CD1c-positive myeloid dendritic cell (primary cell): ENCODE measurements around the gene PARVA.

Experiments
- DNase-seq: peaks from one replicate; pipeline ENCODE4 v3.0.0-alpha.2; 2016; ENCODE audit errors: extremely low spot score

Gene PARVA

GRCh38 chr11:12556155-12556554 is 178.8 kb downstream of the PARVA start:
- DNase-seq = no peak

- no peak for DNase-seq
These were observed 179.5 kb downstream of the PARVA start for GRCh38 chr11:12556788-12557384.

GRCh38 chr11:12559011-12559410 is 181.6 kb downstream of the PARVA start:
- DNase-seq = no peak

- no peak for DNase-seq
These were observed 183.0 kb downstream of the PARVA start for GRCh38 chr11:12560362-12560761.

GRCh38 chr11:12560861-12561260 is 183.5 kb downstream of the PARVA start:
- no peak for DNase-seq

GRCh38 chr11:12564012-12564411 is 186.6 kb downstream of the PARVA start:
- DNase-seq = no peak

GRCh38 chr11:12565406-12565805 is 188.0 kb downstream of the PARVA start:
- no peak for DNase-seq

- DNase-seq = no peak
These were observed 190.5 kb downstream of the PARVA start for GRCh38 chr11:12567746-12568460.

- no peak for DNase-seq
These were observed 192.4 kb downstream of the PARVA start for GRCh38 chr11:12569499-12570425.

- DNase-seq = no peak
These were observed 196.5 kb downstream of the PARVA start for GRCh38 chr11:12573707-12574485.

GRCh38 chr11:12577725-12578644 is 200.6 kb downstream of the PARVA start:
- DNase-seq = no peak

GRCh38 chr11:12581416-12581815 is 204.0 kb downstream of the PARVA start:
- DNase-seq = no peak

GRCh38 chr11:12581923-12582322 is 204.6 kb downstream of the PARVA start:
- no peak for DNase-seq
